Hematopoietic multipotent progenitor cell (in vitro differentiated cells): ENCODE data around the gene MAST4. TPM values are rescaled to one million over a fixed set of nuclear protein-coding genes. Genes with fewer than 3 reads are reported as not detected.
"Not testable (repeated sequence)": the region's sequence is repeated elsewhere in the genome, so short reads cannot be mapped to it uniquely, and the experiment has no call there.

Source experiments
- DNase-seq, 3 donors: peaks; one replicate each; pipeline ENCODE4 v3.0.0-alpha.2; 2011 to 2015; ENCODE audit warnings: low read depth in 2 of 3, low spot score in 2 of 3
- total RNA-seq: library from RNA; depleted of rRNA; stranded (reverse); fragments of >200 nt; gene quantifications from one replicate; pipeline ENCODE4 v1.2.3, GENCODE V29; 2012

Gene MAST4
- total RNA-seq, 1 donor, result 19.9 TPM

DNA sequence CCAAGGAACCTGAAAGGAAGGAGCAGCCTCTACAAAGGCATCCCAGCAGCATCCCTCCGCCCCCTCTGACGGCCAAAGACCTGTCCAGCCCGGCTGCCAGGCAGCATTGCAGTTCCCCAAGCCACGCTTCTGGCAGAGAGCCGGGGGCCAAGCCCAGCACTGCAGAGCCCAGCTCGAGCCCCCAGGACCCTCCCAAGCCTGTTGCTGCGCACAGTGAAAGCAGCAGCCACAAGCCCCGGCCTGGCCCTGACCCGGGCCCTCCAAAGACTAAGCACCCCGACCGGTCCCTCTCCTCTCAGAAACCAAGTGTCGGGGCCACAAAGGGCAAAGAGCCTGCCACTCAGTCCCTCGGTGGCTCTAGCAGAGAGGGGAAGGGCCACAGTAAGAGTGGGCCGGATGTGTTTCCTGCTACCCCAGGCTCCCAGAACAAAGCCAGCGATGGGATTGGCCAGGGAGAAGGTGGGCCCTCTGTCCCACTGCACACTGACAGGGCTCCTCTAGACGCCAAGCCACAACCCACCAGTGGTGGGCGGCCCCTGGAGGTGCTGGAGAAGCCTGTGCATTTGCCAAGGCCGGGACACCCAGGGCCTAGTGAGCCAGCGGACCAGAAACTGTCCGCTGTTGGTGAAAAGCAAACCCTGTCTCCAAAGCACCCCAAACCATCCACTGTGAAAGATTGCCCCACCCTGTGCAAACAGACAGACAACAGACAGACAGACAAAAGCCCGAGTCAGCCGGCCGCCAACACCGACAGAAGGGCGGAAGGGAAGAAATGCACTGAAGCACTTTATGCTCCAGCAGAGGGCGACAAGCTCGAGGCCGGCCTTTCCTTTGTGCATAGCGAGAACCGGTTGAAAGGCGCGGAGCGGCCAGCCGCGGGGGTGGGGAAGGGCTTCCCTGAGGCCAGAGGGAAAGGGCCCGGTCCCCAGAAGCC is 569.6 kb downstream of the MAST4 start:
- peak; percentile 61 to 92 (median 78) for DNase-seq

DNA sequence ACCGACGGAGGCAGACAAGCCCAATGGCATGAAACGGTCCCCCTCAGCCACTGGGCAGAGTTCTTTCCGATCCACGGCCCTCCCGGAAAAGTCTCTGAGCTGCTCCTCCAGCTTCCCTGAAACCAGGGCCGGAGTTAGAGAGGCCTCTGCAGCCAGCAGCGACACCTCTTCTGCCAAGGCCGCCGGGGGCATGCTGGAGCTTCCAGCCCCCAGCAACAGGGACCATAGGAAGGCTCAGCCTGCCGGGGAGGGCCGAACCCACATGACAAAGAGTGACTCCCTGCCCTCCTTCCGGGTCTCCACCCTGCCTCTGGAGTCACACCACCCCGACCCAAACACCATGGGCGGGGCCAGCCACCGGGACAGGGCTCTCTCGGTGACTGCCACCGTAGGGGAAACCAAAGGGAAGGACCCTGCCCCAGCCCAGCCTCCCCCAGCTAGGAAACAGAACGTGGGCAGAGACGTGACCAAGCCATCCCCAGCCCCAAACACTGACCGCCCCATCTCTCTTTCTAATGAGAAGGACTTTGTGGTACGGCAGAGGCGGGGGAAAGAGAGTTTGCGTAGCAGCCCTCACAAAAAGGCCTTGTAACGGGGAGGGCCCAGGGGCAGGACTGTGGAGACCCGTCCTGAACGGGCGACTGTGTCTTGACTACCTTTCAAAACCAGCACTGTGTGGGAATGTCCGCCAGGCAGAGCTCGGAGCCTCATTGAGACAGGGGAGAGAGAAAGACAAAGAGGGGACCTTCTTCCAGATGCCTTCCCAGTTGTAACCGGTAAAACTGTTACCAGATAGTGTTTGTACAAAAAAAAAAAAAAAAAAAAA is 570.5 kb downstream of the MAST4 start:
- peak in 2 of 3 donors; percentile 25 to 59 for DNase-seq

DNA sequence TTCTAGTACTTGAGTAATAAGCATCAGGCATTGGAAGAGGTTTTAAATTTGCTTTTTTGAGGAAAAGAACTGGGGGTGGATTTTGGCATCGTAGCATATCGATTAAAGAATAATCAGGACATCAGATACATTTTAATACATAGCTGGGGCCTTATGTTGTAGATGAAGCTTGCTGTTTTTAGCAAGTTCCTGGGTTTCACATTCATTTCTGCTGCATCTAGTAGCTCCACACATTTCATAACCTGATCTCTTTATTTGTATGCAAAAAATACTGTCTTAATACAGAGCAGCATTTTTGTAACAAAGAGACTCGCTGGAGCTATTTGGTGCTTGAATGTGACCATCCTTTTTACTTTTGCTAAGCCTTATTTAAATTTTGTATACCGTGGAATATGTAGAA is 571.9 kb downstream of the MAST4 start:
- DNase-seq, result no peak

DNA sequence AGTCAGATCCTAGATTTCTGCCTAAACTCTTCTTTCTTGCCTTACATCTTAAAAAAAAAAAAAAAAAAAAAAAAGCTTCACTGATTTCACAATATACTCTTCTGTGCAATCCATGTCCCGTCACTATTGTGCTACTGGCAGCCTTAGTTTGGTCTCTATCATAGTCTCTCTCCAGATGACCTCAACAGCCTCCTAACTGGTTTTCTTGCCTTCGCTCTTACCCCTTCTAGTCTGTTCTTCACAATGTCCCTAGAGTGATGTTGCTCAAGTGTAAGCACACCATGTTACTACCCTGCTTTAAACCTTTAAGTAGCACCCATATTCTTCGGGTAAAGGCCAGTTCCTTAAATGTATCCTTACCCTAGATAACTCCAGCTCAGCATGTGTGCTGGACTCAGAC is 574.6 kb downstream of the MAST4 start:
- no peak for DNase-seq

DNA sequence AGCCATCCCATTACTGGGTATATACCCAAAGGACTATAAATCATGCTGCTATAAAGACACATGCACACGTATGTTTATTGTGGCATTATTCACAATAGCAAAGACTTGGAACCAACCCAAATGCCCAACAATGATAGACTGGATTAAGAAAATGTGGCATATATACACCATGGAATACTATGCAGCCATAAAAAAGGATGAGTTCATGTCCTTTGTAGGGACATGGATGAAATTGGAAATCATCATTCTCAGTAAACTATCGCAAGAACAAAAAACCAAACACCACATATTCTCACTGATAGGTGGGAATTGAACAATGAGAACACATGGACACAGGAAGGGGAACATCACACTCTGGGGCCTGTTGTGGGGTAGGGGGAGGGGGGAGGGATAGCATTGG is 577.2 kb downstream of the MAST4 start:
- not testable (repeated sequence) for DNase-seq

DNA sequence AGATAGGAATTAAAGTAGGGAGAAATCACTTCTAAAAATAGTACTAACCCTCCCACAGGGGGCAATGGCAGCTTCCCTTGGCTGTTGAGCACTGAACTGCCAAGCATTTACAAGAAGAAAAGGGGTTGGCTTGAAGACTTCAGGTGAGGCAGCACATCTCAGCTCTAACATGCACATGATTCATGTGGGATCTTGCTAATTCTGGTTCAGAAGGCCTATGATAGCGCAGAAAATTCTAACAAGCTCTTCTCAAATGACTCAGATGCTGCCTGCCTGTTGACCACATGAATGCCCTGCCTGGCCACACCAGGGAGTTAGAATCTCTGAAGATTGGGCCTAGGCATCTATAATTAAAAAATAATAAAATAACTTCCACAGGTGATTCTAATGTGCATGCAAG is 577.8 kb downstream of the MAST4 start:
- no peak for DNase-seq

DNA sequence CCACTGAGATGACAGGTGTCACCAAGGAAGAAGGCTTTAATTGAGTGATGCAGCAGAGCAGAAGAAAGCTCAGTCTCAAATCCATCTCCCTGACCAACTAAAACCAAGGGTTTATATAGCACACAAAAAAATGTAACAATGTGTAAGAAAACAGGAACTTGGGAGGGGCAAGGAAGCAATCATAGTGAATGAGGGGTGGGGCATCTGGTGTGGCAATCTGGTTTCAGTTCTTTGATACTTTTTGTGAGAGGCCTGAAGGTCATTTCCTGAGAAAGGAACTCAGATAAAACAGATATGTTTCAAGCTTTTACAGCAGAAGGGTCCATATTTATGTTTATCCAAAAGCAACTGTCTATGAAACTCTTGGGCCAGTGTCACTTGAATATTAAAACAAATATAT is 580.7 kb downstream of the MAST4 start:
- peak in 1 of 3 donors; percentile 41 for DNase-seq

DNA sequence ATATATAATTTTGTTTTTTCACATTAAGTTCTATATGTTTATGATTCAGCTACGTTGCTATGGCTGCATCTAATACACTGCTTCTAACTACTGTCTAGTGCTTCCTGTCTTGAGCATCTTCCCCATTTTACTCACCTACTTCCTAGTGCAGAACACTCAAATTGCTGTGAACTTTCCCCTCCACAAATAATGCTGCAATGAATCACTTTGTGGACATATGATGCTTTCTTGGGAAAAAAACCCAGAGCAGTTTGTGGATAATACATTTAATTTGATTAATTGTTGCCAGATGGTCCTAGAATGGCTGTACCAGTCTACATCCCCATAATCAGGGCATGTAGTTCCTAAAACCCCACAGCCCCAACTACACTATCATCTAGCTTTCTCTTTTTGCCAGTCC is 581.9 kb downstream of the MAST4 start:
- peak in 1 of 3 donors; percentile 34 for DNase-seq

DNA sequence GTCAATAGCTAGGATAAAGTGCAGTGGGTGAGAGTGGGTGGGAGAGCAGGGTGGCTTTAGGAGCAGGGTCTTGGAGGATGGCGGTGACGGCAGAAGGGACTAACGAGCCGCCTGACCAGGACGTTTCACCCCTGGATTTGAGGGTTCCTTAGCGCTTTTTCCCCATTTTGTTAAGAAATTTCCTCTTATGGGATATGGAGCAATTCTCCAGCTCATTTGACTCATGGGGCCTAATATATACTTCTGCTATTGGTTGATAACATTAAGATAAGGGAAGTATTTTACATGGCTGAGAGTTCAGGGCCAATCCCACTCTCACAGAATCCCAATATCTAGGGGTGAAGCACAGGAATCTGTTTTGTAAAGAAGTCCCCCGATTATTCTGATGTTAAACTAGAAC is 582.8 kb downstream of the MAST4 start:
- DNase-seq, result no peak

DNA sequence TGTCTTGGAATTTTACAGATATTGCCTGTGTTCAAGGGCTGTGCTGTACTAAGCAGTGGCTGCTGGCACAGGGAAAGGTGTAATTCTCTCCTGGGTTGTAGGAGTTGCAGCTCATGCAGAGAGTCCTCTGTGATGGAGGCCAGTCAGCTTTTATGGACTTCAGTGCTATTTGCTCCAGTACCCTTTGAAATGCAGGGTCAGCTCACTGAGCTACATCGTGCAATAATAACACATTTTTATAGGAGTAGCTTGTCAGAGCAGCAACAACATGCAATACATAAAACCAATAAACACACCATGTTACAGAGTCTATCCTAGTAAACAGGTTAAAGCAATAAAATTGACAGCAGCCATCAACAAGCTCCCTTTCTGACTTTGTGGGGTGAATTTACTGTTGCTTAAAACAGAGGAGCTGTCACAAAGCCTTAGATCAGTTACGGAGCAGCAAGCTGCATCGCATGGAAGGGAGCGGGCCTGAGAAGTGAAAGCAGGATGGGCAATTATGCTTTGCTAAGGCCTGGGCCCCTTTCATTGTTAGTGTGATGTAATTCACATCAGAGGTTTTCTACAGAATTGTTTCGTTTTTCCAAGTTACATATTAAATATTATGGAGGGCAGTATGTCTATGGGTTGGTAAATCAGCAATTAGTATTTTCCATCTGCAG is 583.6 kb downstream of the MAST4 start:
- no peak for DNase-seq

DNA sequence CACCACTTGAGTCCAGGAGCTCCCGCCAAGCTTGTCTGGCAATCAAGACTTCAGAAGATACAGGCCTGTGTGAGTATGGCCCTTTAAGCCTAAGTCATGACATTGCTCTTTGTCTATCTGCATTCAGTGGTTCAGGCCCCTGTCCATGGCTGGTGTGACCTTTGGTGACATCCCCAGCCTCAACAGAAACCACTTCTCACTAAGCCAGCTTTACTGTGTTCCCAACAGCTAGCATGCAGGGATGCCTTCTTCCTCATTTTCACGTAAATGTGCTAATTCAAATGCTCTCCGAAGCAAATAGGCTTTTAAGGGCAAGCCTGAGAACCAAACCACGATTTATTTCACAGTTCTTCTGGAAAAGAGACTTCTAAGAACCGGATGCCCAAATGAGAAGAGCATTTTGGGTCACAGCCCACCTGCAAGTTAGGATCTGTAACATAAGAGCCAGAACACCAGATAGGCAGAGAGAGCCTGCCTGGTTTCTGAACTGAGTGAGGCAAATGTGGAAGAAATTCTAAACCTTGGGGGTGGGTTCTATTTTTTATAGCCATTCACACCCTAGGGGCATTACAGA is 585.5 kb downstream of the MAST4 start:
- DNase-seq, result peak in 1 of 3 donors; percentile 56

DNA sequence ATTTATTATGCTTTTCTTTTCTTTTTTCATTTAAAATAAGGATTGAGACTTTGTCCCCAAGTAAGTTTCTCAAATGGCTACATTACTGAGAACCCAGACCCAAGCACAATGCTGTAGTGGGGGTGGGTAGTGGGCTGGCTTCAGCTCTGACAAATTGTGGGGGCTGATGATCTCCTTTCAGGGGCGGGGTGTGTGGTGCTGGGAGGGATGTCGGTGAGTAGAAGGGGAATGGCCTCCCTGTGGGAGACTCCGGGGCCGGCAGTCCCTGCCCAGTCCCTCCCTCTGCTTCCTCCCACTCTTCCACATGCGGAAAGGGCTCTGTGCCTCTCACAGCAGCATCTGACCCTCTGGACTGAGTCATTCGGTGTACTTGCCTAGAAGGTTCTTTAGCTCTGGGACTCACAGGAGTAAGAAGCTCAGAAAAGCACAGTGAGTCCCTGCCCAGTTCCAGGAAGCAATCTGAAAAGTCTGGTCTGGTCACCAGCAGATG is 586.2 kb downstream of the MAST4 start:
- DNase-seq, result no peak

DNA sequence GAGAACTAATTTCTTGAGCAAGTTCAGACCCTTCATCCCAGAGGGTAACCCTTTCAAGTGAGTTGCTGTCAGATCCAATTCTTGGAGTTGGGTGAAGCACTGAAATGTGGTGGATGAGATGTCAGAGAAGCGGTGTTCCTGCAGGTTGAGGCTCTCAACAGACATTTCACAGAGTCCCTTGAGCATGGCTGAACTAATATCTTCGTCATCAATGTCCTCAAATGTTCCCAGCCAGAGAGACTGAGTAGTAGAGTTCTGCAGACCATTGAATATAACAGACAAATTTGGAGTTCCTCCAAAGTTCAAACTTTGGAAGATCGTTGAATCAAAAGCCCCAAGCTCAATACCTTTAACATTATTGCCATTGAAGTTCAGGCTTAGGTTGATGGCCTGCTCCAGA is 587.7 kb downstream of the MAST4 start:
- DNase-seq, result no peak

DNA sequence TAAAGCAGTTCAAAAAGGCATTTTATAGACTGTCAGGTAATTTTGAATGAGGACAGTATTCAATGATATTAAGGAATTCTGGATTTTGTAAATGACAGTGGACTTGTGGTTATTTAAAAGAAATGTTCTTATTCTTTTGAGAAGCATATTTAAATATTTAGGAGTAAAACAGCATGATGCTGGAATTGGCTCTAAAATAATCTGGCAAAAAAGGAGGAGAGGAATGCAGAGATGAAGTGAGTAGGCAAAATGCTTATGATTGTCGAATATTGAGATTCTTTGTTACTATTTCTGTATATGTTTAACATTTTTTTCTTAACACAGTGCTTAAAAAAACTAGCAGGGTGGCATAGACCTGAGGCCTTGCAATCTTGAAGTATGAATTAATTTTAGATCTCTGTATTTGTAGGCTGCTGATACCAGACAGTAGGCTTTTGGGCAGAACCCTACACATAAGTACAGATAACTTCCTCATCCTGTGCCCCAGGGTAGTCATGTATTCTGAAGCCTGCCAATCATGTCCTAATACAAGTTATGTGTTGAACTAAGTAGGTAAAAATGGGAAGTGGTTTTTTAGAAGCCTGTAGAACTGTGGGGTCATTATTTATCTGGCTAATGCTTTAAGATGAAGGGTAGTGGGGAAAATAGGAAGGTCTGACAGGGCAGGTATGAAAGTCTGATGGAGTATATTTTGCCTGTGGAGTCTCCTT is 591.0 kb downstream of the MAST4 start:
- DNase-seq, result peak in 1 of 3 donors; percentile 58

DNA sequence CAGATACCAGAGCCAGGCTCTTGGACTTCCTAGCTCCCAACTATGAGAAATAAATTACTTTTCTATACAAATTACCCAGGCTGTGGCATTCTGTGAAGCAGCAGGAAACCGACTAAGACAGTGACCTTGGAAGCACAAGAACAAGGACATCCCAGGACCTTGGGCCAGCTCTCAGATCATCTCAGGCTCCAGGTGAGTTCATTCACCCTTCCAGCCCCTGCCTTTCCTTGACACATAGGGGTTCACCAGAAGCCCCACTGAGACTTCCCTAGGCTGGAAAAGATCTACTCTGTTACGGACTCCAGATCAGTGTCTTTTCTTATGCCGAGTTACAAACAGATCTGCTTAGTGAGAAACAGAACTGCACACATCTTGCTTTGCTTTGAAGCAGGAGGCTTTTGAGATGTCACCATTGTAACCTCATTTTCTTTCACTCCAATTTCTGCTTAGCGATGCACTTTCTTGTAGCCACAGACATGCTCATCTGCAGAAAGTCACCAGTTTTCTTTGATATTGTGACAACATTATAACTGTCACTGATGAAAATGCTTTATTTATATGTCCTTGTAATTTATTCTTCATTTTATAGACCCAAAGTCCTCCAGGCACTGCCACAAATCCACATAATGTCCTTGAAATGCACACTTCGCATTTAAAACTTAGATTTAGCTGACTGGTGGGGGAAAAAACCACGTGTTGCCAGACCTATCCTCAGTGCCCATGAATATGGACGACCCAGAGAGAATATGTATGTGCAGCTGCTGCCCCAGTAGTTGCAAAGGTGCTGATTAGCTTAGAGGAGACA is 592.3 kb downstream of the MAST4 start:
- DNase-seq, result no peak

DNA sequence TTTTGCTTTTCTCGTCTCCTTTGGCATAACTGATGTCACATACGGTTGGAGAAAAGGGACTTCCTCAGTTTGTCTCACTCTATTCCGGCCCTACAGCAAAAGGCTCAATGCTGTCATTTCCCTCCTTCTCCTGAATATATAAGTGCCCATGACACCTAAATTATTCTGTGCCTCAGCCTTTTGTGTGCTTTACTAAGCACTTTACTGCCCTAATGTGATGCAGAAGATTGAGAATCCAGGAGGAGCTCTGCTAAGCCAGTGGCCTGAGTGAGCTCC is 592.8 kb downstream of the MAST4 start:
- DNase-seq, result no peak

DNA sequence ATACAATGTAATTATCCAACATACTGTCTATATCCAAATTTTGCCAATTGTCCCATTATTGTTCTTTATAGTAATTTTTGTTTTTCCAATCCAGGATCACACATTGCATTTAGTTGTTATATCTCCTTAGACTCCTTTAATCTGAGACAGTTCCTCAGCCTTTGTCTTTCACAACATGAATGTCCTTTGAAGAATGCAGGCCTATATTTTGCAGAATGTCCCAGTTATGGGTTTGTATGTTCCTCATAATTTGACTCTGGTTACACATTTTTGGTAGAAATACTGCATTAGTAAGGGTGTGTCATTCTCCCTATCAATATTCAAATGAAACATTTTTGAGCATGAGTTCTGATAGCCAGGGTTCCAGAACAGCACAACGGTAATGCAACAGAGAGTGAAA is 593.7 kb downstream of the MAST4 start:
- no peak for DNase-seq

DNA sequence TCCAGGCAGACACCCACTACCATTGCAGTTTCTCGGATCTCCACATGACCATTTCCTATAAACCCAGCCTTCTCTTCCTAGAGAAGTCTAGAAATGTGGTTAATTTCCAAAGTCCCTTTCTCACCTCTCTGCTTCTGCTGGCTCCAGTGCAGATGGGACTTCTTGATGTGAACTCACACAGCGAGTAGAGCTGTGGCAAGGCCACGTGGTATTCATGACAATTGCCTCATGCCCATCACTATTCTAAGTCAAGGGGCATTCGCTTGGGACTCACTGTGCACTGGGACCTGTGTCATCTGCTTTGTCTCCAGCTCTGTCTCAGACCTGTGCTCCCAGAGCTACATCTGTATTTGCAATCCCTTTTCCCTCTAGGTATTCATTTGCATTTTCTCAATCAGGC is 594.2 kb downstream of the MAST4 start:
- DNase-seq, result no peak

DNA sequence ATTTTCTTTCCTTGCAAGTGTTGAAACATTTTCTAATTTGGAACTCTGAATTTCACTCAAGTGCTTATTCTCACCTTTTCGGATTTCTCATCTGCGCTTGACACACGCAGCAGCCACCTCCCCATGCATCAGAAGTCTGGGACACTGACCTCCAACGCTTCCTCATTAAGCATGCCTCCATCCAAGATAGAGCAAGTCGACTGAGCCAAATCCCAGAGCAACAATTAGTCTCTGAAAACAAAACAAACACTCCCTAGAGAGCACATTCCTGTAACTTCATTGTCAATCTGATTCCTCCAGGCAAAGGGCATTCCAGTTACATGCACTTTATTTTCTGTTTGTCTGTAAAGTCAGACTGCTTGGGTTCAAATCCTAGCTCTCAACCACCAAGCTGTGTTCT is 594.7 kb downstream of the MAST4 start:
- DNase-seq, result no peak
